GM12891 (cell line): ENCODE measurements around the gene OR51E1.

ENCODE experiments used
- POLR2A ChIP-seq: IDR thresholded peaks from 2 replicates; pipeline ENCODE4 v1.6.1; 2011; ENCODE audit warnings: low read depth, low read length, control low read depth
- POLR2AphosphoS5 ChIP-seq: IDR thresholded peaks from 2 replicates; pipeline ENCODE4 v1.6.1; 2011; ENCODE audit warnings: low read depth, low read length, control low read depth
- SPI1 ChIP-seq: IDR thresholded peaks from 2 replicates; pipeline ENCODE4 v1.6.1; 2011; ENCODE audit warnings: low read depth, low read length, control low read depth
- TAF1 ChIP-seq: IDR thresholded peaks from 2 replicates; pipeline ENCODE4 v1.6.1; 2011; ENCODE audit warnings: low read depth, low read length, control low read depth

GRCh38 chr11:4645974-4646373 is 2.2 kb downstream of the OR51E1 start:
- no peak for TF ChIP-seq POLR2AphosphoS5
- no peak for TF ChIP-seq POLR2A
- no peak for TF ChIP-seq TAF1
- TF ChIP-seq SPI1: no peak
